Measurements from ENCODE around the gene GGTLC1. TPM values are rescaled to one million over a fixed set of nuclear protein-coding genes. Genes with fewer than 3 reads are reported as not detected.

The GGTLC1 gene
- total and polyA plus RNA-seq, 2 experiments from 2014 or later: not detected

DNA sequence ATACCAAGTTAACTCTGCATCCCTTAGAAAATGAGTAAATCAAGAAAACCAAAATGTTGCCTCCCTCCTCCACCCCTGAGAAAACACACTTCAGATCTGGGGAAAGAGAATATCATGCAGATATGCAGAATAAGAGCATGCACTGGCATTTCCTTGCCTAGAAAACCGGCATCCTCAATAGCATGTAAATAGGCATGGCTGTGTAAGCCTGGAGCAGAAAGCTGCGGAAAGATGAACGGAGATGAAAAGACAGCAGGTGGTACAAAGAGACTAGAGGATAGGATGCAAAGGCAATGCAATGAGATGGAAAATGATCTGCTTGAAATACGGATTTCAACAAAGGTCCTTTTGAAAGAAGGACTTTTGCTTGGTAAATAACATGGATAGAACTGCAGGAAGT lies 10.3 kb upstream of the GGTLC1 start (continued):
- TF ChIP-seq, protein P1, sequence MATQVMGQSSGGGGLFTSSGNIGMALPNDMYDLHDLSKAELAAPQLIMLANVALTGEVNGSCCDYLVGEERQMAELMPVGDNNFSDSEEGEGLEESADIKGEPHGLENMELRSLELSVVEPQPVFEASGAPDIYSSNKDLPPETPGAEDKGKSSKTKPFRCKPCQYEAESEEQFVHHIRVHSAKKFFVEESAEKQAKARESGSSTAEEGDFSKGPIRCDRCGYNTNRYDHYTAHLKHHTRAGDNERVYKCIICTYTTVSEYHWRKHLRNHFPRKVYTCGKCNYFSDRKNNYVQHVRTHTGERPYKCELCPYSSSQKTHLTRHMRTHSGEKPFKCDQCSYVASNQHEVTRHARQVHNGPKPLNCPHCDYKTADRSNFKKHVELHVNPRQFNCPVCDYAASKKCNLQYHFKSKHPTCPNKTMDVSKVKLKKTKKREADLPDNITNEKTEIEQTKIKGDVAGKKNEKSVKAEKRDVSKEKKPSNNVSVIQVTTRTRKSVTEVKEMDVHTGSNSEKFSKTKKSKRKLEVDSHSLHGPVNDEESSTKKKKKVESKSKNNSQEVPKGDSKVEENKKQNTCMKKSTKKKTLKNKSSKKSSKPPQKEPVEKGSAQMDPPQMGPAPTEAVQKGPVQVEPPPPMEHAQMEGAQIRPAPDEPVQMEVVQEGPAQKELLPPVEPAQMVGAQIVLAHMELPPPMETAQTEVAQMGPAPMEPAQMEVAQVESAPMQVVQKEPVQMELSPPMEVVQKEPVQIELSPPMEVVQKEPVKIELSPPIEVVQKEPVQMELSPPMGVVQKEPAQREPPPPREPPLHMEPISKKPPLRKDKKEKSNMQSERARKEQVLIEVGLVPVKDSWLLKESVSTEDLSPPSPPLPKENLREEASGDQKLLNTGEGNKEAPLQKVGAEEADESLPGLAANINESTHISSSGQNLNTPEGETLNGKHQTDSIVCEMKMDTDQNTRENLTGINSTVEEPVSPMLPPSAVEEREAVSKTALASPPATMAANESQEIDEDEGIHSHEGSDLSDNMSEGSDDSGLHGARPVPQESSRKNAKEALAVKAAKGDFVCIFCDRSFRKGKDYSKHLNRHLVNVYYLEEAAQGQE (IDR thresholded peaks at IDR 0.05; ENCODE audit: unreplicated experiment): no peak
- TF ChIP-seq, protein P2, sequence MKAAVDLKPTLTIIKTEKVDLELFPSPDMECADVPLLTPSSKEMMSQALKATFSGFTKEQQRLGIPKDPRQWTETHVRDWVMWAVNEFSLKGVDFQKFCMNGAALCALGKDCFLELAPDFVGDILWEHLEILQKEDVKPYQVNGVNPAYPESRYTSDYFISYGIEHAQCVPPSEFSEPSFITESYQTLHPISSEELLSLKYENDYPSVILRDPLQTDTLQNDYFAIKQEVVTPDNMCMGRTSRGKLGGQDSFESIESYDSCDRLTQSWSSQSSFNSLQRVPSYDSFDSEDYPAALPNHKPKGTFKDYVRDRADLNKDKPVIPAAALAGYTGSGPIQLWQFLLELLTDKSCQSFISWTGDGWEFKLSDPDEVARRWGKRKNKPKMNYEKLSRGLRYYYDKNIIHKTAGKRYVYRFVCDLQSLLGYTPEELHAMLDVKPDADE (IDR thresholded peaks at IDR 0.05): no peak
- TF ChIP-seq POLR2AphosphoS5 (IDR thresholded peaks at IDR 0.05; ENCODE audit: low read depth): no peak
- TF ChIP-seq ZNF462 (CRISPR knock-in tag; IDR thresholded peaks at IDR 0.05): no peak
- no peak for TF ChIP-seq EZH2phosphoT487 (IDR thresholded peaks at IDR 0.05; ENCODE audit: unreplicated experiment)
